GM23338 (cell line): ENCODE measurements around the gene FOXN4. TPM values are rescaled to one million over a fixed set of nuclear protein-coding genes. Genes with fewer than 3 reads are reported as not detected.

Source experiments
- ATAC-seq: fragments of 200-7000 bp; cut with Tn5 transposase; 3 replicates; pipeline ENCODE4 v1.9.1; 2020
- DNase-seq: peaks from one replicate; pipeline ENCODE4 v3.0.0-alpha.2; 2015; ENCODE audit warnings: low spot score
- H2AFZ ChIP-seq: fragments of 200-600 bp; sonication (generic); 2 replicates; pipeline ENCODE4 v1.8.0; 2016; ENCODE audit warnings: antibody characterized with exemption, mild to moderate bottlenecking, moderate library complexity
- H3F3A ChIP-seq: fragments of 200-600 bp; sonication (generic); replicated peaks from 2 replicates; pipeline ENCODE4 v1.8.0; 2017; ENCODE audit warnings: antibody characterized with exemption, mixed run types, low read depth
- H3K27ac ChIP-seq: fragments of 200-600 bp; sonication (generic); 2 replicates; pipeline ENCODE4 v1.6.1; 2016; ENCODE audit warnings: low read depth
- H3K27me3 ChIP-seq: fragments of 200-600 bp; sonication (generic); 2 replicates; pipeline ENCODE4 v1.8.0; 2016; ENCODE audit warnings: mild to moderate bottlenecking, mixed run types, moderate library complexity; ENCODE audit not compliant: insufficient read depth
- H3K36me3 ChIP-seq: fragments of 200-600 bp; sonication (generic); 2 replicates; pipeline ENCODE4 v1.8.0; 2016; ENCODE audit warnings: mild to moderate bottlenecking; ENCODE audit not compliant: insufficient read depth
- H3K4me1 ChIP-seq: fragments of 200-600 bp; sonication (generic); 2 replicates; pipeline ENCODE4 v1.8.0; 2016; ENCODE audit warnings: mild to moderate bottlenecking, moderate library complexity; ENCODE audit not compliant: insufficient read depth
- H3K4me2 ChIP-seq: fragments of 200-600 bp; sonication (generic); 2 replicates; pipeline ENCODE4 v1.7.1; 2017; ENCODE audit warnings: mixed run types
- H3K4me3 ChIP-seq: fragments of 200-600 bp; sonication (generic); 2 replicates; pipeline ENCODE4 v1.6.1; 2016; ENCODE audit warnings: mixed run types
- H3K79me2 ChIP-seq: fragments of 200-600 bp; sonication (generic); replicated peaks from 2 replicates; pipeline ENCODE4 v1.8.0; 2017; ENCODE audit warnings: mild to moderate bottlenecking; ENCODE audit not compliant: insufficient read depth
- H3K9me2 ChIP-seq: fragments of 200-600 bp; sonication (generic); 2 replicates; pipeline ENCODE4 v1.8.0; 2017; ENCODE audit not compliant: insufficient read depth
- H4K20me1 ChIP-seq: fragments of 200-600 bp; sonication (generic); replicated peaks from 2 replicates; pipeline ENCODE4 v1.8.0; 2017; ENCODE audit warnings: mild to moderate bottlenecking; ENCODE audit not compliant: insufficient read depth
- H3K27ac Mint-ChIP-seq: 2 replicates; pipeline ENCODE4 v1.8.0; 2020; ENCODE audit warnings: inconsistent platforms, mild to moderate bottlenecking, moderate library complexity, mixed read lengths
- H3K27me3 Mint-ChIP-seq: 3 replicates; pipeline ENCODE4 v1.8.0; 2022; ENCODE audit warnings: low read depth, mild to moderate bottlenecking, moderate library complexity, mixed read lengths, inconsistent platforms; ENCODE audit not compliant: insufficient read depth, poor library complexity
- H3K36me3 Mint-ChIP-seq: 3 replicates; pipeline ENCODE4 v1.8.0; 2021; ENCODE audit warnings: low read depth, mild to moderate bottlenecking, inconsistent platforms, moderate library complexity, mixed read lengths
- H3K4me1 Mint-ChIP-seq: 3 replicates; pipeline ENCODE4 v1.8.0; 2020; ENCODE audit warnings: mild to moderate bottlenecking, inconsistent platforms, mixed read lengths
- H3K4me3 Mint-ChIP-seq: 3 replicates; pipeline ENCODE4 v1.8.0; 2021; ENCODE audit warnings: moderate library complexity, mild to moderate bottlenecking, inconsistent platforms, mixed read lengths
- H3K9me3 Mint-ChIP-seq: 3 replicates; pipeline ENCODE4 v1.8.0; 2020; ENCODE audit warnings: moderate library complexity, mild to moderate bottlenecking, inconsistent platforms, mixed read lengths
- CREB1 ChIP-seq: fragments of 250-450 bp; sonication (Bioruptor Pico); IDR thresholded peaks from 2 replicates; pipeline ENCODE4 v1.5.0; 2020; ENCODE audit warnings: low read depth, mild to moderate bottlenecking, moderate library complexity
- EZH2 ChIP-seq: fragments of 200-600 bp; sonication (generic); IDR thresholded peaks from one replicate; pipeline ENCODE4 v1.8.0; 2017; ENCODE audit warnings: antibody characterized with exemption, mild to moderate bottlenecking, low read depth; ENCODE audit not compliant: unreplicated experiment
- EZH2phosphoT487 ChIP-seq: fragments of 200-600 bp; sonication (generic); IDR thresholded peaks from one replicate; pipeline ENCODE4 v1.8.1; 2018; ENCODE audit warnings: antibody characterized with exemption; ENCODE audit not compliant: unreplicated experiment
- JUNB ChIP-seq: IDR thresholded peaks from one replicate; pipeline ENCODE4 v1.6.1; 2016; ENCODE audit warnings: antibody characterized with exemption; ENCODE audit not compliant: unreplicated experiment
- NANOG ChIP-seq: IDR thresholded peaks from 2 replicates; pipeline ENCODE4 v1.6.1; 2016; ENCODE audit warnings: antibody characterized with exemption, borderline replicate concordance
- POLR2AphosphoS5 ChIP-seq: IDR thresholded peaks from 2 replicates; pipeline ENCODE4 v1.6.1; 2016; ENCODE audit warnings: antibody characterized with exemption, low read depth
- STAT1 ChIP-seq: IDR thresholded peaks from one replicate; pipeline ENCODE4 v1.6.1; 2016; ENCODE audit warnings: antibody characterized with exemption; ENCODE audit not compliant: unreplicated experiment
- ZNF114 ChIP-seq: fragments of 250-450 bp; sonication (Bioruptor Pico); IDR thresholded peaks from 2 replicates; pipeline ENCODE4 v1.5.0; 2020; ENCODE audit warnings: mild to moderate bottlenecking, moderate library complexity
- ZNF331 ChIP-seq: fragments of 250-450 bp; sonication (Bioruptor Pico); IDR thresholded peaks from 2 replicates; pipeline ENCODE4 v1.5.0; 2020; ENCODE audit warnings: low read depth, mild to moderate bottlenecking, moderate library complexity
- polyA plus RNA-seq: library from polyadenylated mRNA; unstranded; fragments of >200 nt; fragmentation: Nextera tagmentation; extraction: Ambion mirVana; gene quantifications from 2 replicates; pipeline ENCODE4 v1.2.1, GENCODE V29; 2016
- total RNA-seq: library from RNA; depleted of rRNA; stranded (reverse); fragments of >200 nt; shearing (Covaris generic); gene quantifications from 2 replicates; pipeline ENCODE4 v1.2.3, GENCODE V29; 2014
- TF ChIP-seq, protein P1 (sequence below), 2 experiments: fragments of 200-600 bp in 1 of 2; sonication (generic) in 1 of 2; conservative IDR thresholded peaks; 2 replicates each; pipeline versions ENCODE4 v1.5.1 to v1.6.1; 2016 to 2017; ENCODE audit warnings: antibody characterized with exemption in 2 of 2, low read depth in 2 of 2, mild to moderate bottlenecking in 2 of 2, moderate library complexity in 1 of 2
- TF ChIP-seq, protein P2 (sequence below): IDR thresholded peaks from one replicate; pipeline ENCODE4 v1.6.1; 2018; ENCODE audit warnings: antibody characterized with exemption; ENCODE audit not compliant: unreplicated experiment
- TF ChIP-seq, protein P3 (sequence below): IDR thresholded peaks from 2 replicates; pipeline ENCODE4 v1.6.1; 2016; ENCODE audit warnings: antibody characterized with exemption

FOXN4 gene
- total and polyA plus RNA-seq, 2 experiments from 2014 or later: 0.35 to 0.47 TPM

DNA sequence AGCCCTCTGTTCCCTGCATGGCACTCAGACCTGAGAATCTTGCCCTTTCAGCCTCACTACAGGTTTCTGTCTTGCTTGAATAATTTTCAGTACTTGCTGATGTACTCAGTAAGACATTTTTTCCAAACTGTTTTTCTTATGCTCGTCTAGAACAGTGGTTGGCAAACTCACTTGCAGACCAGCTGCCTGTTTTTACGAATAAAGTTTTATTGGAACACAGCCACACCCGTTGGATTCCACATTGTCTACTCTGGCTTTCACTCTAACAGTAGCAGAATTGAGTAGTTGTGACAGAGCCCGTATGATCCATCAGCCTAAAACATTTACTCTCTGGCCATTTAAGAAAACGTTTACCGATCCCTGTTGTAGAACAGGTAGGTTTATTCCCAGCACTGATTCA lies 72.8 kb downstream of the FOXN4 start (continued):
- TF ChIP-seq, protein P1, sequence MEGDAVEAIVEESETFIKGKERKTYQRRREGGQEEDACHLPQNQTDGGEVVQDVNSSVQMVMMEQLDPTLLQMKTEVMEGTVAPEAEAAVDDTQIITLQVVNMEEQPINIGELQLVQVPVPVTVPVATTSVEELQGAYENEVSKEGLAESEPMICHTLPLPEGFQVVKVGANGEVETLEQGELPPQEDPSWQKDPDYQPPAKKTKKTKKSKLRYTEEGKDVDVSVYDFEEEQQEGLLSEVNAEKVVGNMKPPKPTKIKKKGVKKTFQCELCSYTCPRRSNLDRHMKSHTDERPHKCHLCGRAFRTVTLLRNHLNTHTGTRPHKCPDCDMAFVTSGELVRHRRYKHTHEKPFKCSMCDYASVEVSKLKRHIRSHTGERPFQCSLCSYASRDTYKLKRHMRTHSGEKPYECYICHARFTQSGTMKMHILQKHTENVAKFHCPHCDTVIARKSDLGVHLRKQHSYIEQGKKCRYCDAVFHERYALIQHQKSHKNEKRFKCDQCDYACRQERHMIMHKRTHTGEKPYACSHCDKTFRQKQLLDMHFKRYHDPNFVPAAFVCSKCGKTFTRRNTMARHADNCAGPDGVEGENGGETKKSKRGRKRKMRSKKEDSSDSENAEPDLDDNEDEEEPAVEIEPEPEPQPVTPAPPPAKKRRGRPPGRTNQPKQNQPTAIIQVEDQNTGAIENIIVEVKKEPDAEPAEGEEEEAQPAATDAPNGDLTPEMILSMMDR (conservative IDR thresholded peaks at IDR 0.05; ENCODE audit: low read depth in 2 of 2): no peak
- TF ChIP-seq POLR2AphosphoS5 (no peak), CREB1 (CRISPR knock-in tag) (no peak), EZH2 (no peak), ZNF331 (CRISPR knock-in tag) (no peak), ZNF114 (CRISPR knock-in tag) (no peak), STAT1 (no peak), JUNB (no peak), NANOG (no peak)
- TF ChIP-seq, protein P2, sequence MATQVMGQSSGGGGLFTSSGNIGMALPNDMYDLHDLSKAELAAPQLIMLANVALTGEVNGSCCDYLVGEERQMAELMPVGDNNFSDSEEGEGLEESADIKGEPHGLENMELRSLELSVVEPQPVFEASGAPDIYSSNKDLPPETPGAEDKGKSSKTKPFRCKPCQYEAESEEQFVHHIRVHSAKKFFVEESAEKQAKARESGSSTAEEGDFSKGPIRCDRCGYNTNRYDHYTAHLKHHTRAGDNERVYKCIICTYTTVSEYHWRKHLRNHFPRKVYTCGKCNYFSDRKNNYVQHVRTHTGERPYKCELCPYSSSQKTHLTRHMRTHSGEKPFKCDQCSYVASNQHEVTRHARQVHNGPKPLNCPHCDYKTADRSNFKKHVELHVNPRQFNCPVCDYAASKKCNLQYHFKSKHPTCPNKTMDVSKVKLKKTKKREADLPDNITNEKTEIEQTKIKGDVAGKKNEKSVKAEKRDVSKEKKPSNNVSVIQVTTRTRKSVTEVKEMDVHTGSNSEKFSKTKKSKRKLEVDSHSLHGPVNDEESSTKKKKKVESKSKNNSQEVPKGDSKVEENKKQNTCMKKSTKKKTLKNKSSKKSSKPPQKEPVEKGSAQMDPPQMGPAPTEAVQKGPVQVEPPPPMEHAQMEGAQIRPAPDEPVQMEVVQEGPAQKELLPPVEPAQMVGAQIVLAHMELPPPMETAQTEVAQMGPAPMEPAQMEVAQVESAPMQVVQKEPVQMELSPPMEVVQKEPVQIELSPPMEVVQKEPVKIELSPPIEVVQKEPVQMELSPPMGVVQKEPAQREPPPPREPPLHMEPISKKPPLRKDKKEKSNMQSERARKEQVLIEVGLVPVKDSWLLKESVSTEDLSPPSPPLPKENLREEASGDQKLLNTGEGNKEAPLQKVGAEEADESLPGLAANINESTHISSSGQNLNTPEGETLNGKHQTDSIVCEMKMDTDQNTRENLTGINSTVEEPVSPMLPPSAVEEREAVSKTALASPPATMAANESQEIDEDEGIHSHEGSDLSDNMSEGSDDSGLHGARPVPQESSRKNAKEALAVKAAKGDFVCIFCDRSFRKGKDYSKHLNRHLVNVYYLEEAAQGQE: no peak
- TF ChIP-seq, protein P3, sequence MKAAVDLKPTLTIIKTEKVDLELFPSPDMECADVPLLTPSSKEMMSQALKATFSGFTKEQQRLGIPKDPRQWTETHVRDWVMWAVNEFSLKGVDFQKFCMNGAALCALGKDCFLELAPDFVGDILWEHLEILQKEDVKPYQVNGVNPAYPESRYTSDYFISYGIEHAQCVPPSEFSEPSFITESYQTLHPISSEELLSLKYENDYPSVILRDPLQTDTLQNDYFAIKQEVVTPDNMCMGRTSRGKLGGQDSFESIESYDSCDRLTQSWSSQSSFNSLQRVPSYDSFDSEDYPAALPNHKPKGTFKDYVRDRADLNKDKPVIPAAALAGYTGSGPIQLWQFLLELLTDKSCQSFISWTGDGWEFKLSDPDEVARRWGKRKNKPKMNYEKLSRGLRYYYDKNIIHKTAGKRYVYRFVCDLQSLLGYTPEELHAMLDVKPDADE: no peak

DNA sequence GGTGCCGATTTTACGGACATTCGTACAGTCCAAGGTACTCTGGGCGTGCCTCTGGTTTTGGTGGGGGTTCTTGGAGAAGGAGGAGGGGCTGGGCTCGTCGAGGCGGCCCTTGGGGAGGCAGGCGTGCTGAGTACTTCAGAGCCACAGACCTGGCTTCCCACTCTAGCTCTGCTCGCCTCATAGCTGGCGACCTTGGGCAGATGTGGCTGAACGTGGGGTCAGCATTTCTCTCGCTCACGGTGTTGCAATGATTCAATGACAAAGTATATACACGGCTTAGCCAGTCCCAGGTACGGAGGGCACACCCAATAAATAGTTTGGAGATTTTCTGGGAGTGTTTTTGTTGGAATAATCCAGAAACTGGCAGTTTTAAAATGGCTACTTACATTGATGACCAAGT lies 75.1 kb downstream of the FOXN4 start:
- Mint-ChIP-seq H3K9me3 (no peaks in the 10 kb centered on the region), H3K27me3 (peaks cover 9% of the 10 kb centered on the region), H3K36me3 (no peaks in the 10 kb centered on the region; the same call in 2 of the 3 replicates), H3K4me3 (no peak overlapping the region), H3K4me1 (peaks cover 2% of the 10 kb centered on the region; the same call in 1 of the 3 replicates), H3K27ac (no peak overlapping the region)
- DNase-seq (no peak), ATAC-seq (no peak)
- H3K9me2 ChIP-seq: no peaks in the 10 kb centered on the region
- peaks cover 4% of the 10 kb centered on the region; the same call in 1 of the 2 replicates for H3K36me3 ChIP-seq
- H3K27ac ChIP-seq: no peak overlapping the region
- no peaks in the 10 kb centered on the region for H3K79me2 ChIP-seq
- H3K4me3 ChIP-seq: no peak overlapping the region
- no peaks in the 10 kb centered on the region; the same call in 1 of the 2 replicates for H4K20me1 ChIP-seq
- no peaks in the 10 kb centered on the region for H3K4me1 ChIP-seq
- H3K27me3 ChIP-seq: no peaks in the 10 kb centered on the region
- no peak overlapping the region for H3K4me2 ChIP-seq
- H3F3A ChIP-seq: no peaks in the 10 kb centered on the region
- no peak overlapping the region for H2AFZ ChIP-seq
- TF ChIP-seq EZH2phosphoT487 (no peak), ZNF331 (CRISPR knock-in tag) (no peak), EZH2 (no peak), ZNF114 (CRISPR knock-in tag) (no peak), CREB1 (CRISPR knock-in tag) (no peak), JUNB (no peak)
- TF ChIP-seq, protein P1 (conservative IDR thresholded peaks at IDR 0.05; ENCODE audit: low read depth in 2 of 2): no peak
